ENCODE data around the gene LRRC53.

The LRRC53 gene

GRCh38 chr1:74470936-74471335 is 41.5 kb downstream of the LRRC53 start:
- CTCF ChIA-PET: no interaction called here
- no peaks in the 10 kb centered on the region for H3K4me1 Mint-ChIP-seq

GRCh38 chr1:74470251-74470650 is 42.2 kb downstream of the LRRC53 start:
- Mint-ChIP-seq H3K4me3 (no peak overlapping the region), H3K27ac (no peak overlapping the region), H3K9me3 (no peaks in the 10 kb centered on the region), H3K4me1 (no peaks in the 10 kb centered on the region), H3K36me3 (no peaks in the 10 kb centered on the region), H3K27me3 (no peaks in the 10 kb centered on the region)
- DNase-seq: no peak
- CTCF ChIA-PET: no interaction called here

More at GRCh38 chr1:74470936-74471335, 41.5 kb downstream of the LRRC53 start:
- H3K36me3 Mint-ChIP-seq: no peaks in the 10 kb centered on the region
- H3K9me3 Mint-ChIP-seq: no peaks in the 10 kb centered on the region
- no peak for DNase-seq
- H3K27me3 Mint-ChIP-seq: no peaks in the 10 kb centered on the region
- H3K27ac Mint-ChIP-seq: no peak overlapping the region
- H3K4me3 Mint-ChIP-seq: no peak overlapping the region

- Mint-ChIP-seq H3K4me1 (no peaks in the 10 kb centered on the region), H3K27ac (no peak overlapping the region), H3K4me3 (no peak overlapping the region), H3K9me3 (no peaks in the 10 kb centered on the region), H3K27me3 (no peaks in the 10 kb centered on the region), H3K36me3 (no peaks in the 10 kb centered on the region)
- no peak for DNase-seq
- CTCF ChIA-PET: no interaction called here
Observed at GRCh38 chr1:74468982-74469603, 43.3 kb downstream of the LRRC53 start.

GRCh38 chr1:74467786-74468377 is 44.5 kb downstream of the LRRC53 start:
- CTCF ChIA-PET: interaction anchor here (0.7 to 0.8 kb wide), 2 partner anchors 8 to 1803 kb away, joined by 3 read pairs; no protein-coding TSS in a partner anchor
- Mint-ChIP-seq H3K36me3 (no peaks in the 10 kb centered on the region), H3K9me3 (no peaks in the 10 kb centered on the region), H3K27me3 (no peaks in the 10 kb centered on the region), H3K4me1 (no peaks in the 10 kb centered on the region), H3K27ac (no peak overlapping the region), H3K4me3 (no peak overlapping the region)
- DNase-seq: no peak

- Mint-ChIP-seq H3K4me1 (no peaks in the 10 kb centered on the region), H3K4me3 (no peak overlapping the region), H3K9me3 (no peaks in the 10 kb centered on the region), H3K27ac (no peak overlapping the region), H3K36me3 (no peaks in the 10 kb centered on the region), H3K27me3 (no peaks in the 10 kb centered on the region)
- CTCF ChIA-PET: no interaction called here
- no peak for DNase-seq
Observed at GRCh38 chr1:74465193-74465681, 47.2 kb downstream of the LRRC53 start.

- no peaks in the 10 kb centered on the region for H3K9me3 Mint-ChIP-seq
- H3K27me3 Mint-ChIP-seq: no peaks in the 10 kb centered on the region
- DNase-seq: no peak
- CTCF ChIA-PET: no interaction called here
- H3K4me1 Mint-ChIP-seq: no peaks in the 10 kb centered on the region
- H3K36me3 Mint-ChIP-seq: no peaks in the 10 kb centered on the region
- no peak overlapping the region for H3K4me3 Mint-ChIP-seq
- H3K27ac Mint-ChIP-seq: no peak overlapping the region
Observed at GRCh38 chr1:74464037-74464436, 48.4 kb downstream of the LRRC53 start.

GRCh38 chr1:74463333-74463988 is 49.0 kb downstream of the LRRC53 start:
- H3K4me3 Mint-ChIP-seq: no peak overlapping the region
- no peak for DNase-seq

GRCh38 chr1:74457253-74457652 is 55.2 kb downstream of the LRRC53 start:
- Mint-ChIP-seq H3K9me3 (no peaks in the 10 kb centered on the region), H3K36me3 (no peaks in the 10 kb centered on the region), H3K27ac (no peak overlapping the region), H3K4me1 (no peaks in the 10 kb centered on the region), H3K4me3 (no peak overlapping the region), H3K27me3 (no peaks in the 10 kb centered on the region)
- no peak for DNase-seq
- CTCF ChIA-PET: no interaction called here

More at GRCh38 chr1:74463333-74463988, 49.0 kb downstream of the LRRC53 start:
- H3K27me3 Mint-ChIP-seq: no peaks in the 10 kb centered on the region
- CTCF ChIA-PET: no interaction called here
- H3K9me3 Mint-ChIP-seq: no peaks in the 10 kb centered on the region
- H3K4me1 Mint-ChIP-seq: no peaks in the 10 kb centered on the region
- H3K27ac Mint-ChIP-seq: no peak overlapping the region
- H3K36me3 Mint-ChIP-seq: no peaks in the 10 kb centered on the region

GRCh38 chr1:74455390-74455789 is 57.0 kb downstream of the LRRC53 start:
- H3K36me3 Mint-ChIP-seq: no peaks in the 10 kb centered on the region
- no peak overlapping the region for H3K4me3 Mint-ChIP-seq
- peaks cover 2% of the 10 kb centered on the region for H3K9me3 Mint-ChIP-seq
- H3K27ac Mint-ChIP-seq: no peak overlapping the region
- no peaks in the 10 kb centered on the region for H3K4me1 Mint-ChIP-seq
- no peaks in the 10 kb centered on the region for H3K27me3 Mint-ChIP-seq
- no peak for DNase-seq
- CTCF ChIA-PET: no interaction called here

- no peak for DNase-seq
- CTCF ChIA-PET: no interaction called here
- no peaks in the 10 kb centered on the region for H3K4me1 Mint-ChIP-seq
- no peaks in the 10 kb centered on the region for H3K36me3 Mint-ChIP-seq
- no peak overlapping the region for H3K27ac Mint-ChIP-seq
- peaks cover 3% of the 10 kb centered on the region for H3K9me3 Mint-ChIP-seq
- H3K4me3 Mint-ChIP-seq: no peak overlapping the region
- H3K27me3 Mint-ChIP-seq: no peaks in the 10 kb centered on the region
Observed at GRCh38 chr1:74453277-74453676, 59.1 kb downstream of the LRRC53 start.

GRCh38 chr1:74452035-74452434 is 60.4 kb downstream of the LRRC53 start:
- Mint-ChIP-seq H3K27ac (no peak overlapping the region), H3K9me3 (peaks cover 3% of the 10 kb centered on the region), H3K4me3 (no peak overlapping the region), H3K27me3 (no peaks in the 10 kb centered on the region), H3K36me3 (no peaks in the 10 kb centered on the region), H3K4me1 (no peaks in the 10 kb centered on the region)
- no peak for DNase-seq
- CTCF ChIA-PET: no interaction called here

- Mint-ChIP-seq H3K27me3 (no peaks in the 10 kb centered on the region), H3K9me3 (no peaks in the 10 kb centered on the region), H3K4me3 (no peak overlapping the region), H3K36me3 (no peaks in the 10 kb centered on the region), H3K27ac (no peak overlapping the region), H3K4me1 (no peaks in the 10 kb centered on the region)
- DNase-seq: no peak
- CTCF ChIA-PET: no interaction called here
Observed at GRCh38 chr1:74437035-74437434, 75.4 kb downstream of the LRRC53 start.

GRCh38 chr1:74436078-74436477 is 76.3 kb downstream of the LRRC53 start:
- no peak overlapping the region for H3K27ac Mint-ChIP-seq
- CTCF ChIA-PET: no interaction called here
- no peak for DNase-seq
- no peaks in the 10 kb centered on the region for H3K36me3 Mint-ChIP-seq
- no peaks in the 10 kb centered on the region for H3K27me3 Mint-ChIP-seq
- no peaks in the 10 kb centered on the region for H3K4me1 Mint-ChIP-seq
- H3K4me3 Mint-ChIP-seq: no peak overlapping the region
- no peaks in the 10 kb centered on the region for H3K9me3 Mint-ChIP-seq

- Mint-ChIP-seq H3K4me3 (no peak overlapping the region), H3K9me3 (no peaks in the 10 kb centered on the region), H3K36me3 (no peaks in the 10 kb centered on the region), H3K27ac (no peak overlapping the region), H3K27me3 (no peaks in the 10 kb centered on the region), H3K4me1 (no peaks in the 10 kb centered on the region)
- DNase-seq: no peak
- CTCF ChIA-PET: no interaction called here
Observed at GRCh38 chr1:74434321-74434720, 78.1 kb downstream of the LRRC53 start.

- no peak for DNase-seq
- no peak overlapping the region for H3K4me3 Mint-ChIP-seq
- no peaks in the 10 kb centered on the region for H3K27me3 Mint-ChIP-seq
- no peaks in the 10 kb centered on the region for H3K4me1 Mint-ChIP-seq
- CTCF ChIA-PET: no interaction called here
- no peak overlapping the region for H3K27ac Mint-ChIP-seq
- no peaks in the 10 kb centered on the region for H3K9me3 Mint-ChIP-seq
- no peaks in the 10 kb centered on the region for H3K36me3 Mint-ChIP-seq
Observed at GRCh38 chr1:74432325-74432724, 80.1 kb downstream of the LRRC53 start.
